HCT116 (cell line): ENCODE measurements around the gene CILP2. TPM values are rescaled to one million over a fixed set of nuclear protein-coding genes. Genes with fewer than 3 reads are reported as not detected.

Experiments
- ATAC-seq: fragments of 200-7000 bp; cut with Tn5 transposase; 2 replicates; pipeline ENCODE4 v1.9.1; 2020; ENCODE audit warnings: mild to moderate bottlenecking, moderate library complexity
- BruUV-seq: library from RNA; stranded (reverse); fragments of 400-500 nt; replicated peaks from 2 replicates; lab custom pipeline; 2021; lab: Mats Ljungman, UMichigan
- CTCF ChIA-PET: fragments of 300-600 bp; sonication (Branson Sonifier 250); formaldehyde crosslinking; loops from one replicate; lab custom pipeline; 2021; ENCODE audit warnings: antibody characterized with exemption; lab: Charles Lee
- POLR2A ChIA-PET: fragments of 300-600, 350-600 bp; sonication (Branson Sonifier 250); formaldehyde crosslinking; loops from one replicate; lab custom pipeline; 2021; ENCODE audit warnings: antibody characterized with exemption; lab: Charles Lee
- RAD21 ChIA-PET, 2 experiments: fragments of 300-600 bp; sonication (Branson Sonifier 250); formaldehyde crosslinking; loops; one replicate each; lab custom pipeline; 2023; ENCODE audit warnings: low total read pairs in 2 of 2; ENCODE audit not compliant: uncharacterized antibody in 2 of 2, unreplicated experiment in 2 of 2, low non-redundant PET in 1 of 2; lab: Charles Lee
- DNase-seq: peaks from one replicate; pipeline ENCODE4 v3.0.0-alpha.2; 2010; ENCODE audit warnings: low read depth, low spot score
- H2AFZ ChIP-seq: fragments of 200-600 bp; shearing (Covaris generic), sonication (generic); 2 replicates; pipeline ENCODE4 v1.6.1; 2017; ENCODE audit warnings: low read depth, mixed run types, mixed read lengths, antibody characterized with exemption, low read length; ENCODE audit not compliant: poor library complexity, severe bottlenecking
- H3K27ac ChIP-seq: 2 replicates; pipeline ENCODE4 v1.5.1; 2012; ENCODE audit warnings: low read depth, low read length
- H3K27me3 ChIP-seq: fragments of 200-600 bp; sonication (generic); 2 replicates; pipeline ENCODE4 v1.6.1; 2016; ENCODE audit warnings: mixed run types, low read length, mixed read lengths; ENCODE audit not compliant: insufficient read depth
- H3K36me3 ChIP-seq, 2 experiments: fragments of 200-500 bp in 1 of 2; fragments of 200-600 bp in 1 of 2; sonication (Bioruptor generic) in 1 of 2; sonication (generic) in 1 of 2; 2 replicates each; pipeline versions ENCODE4 v1.5.1 to v1.6.1; 2014 to 2016; ENCODE audit warnings: low read length in 2 of 2, inconsistent platforms in 1 of 2, mixed read lengths in 1 of 2, mixed run types in 1 of 2; ENCODE audit not compliant: insufficient read depth in 2 of 2, control insufficient read depth in 1 of 2
- H3K4me1 ChIP-seq, 2 experiments: fragments of 200-600 bp in 1 of 2; sonication (generic) in 1 of 2; 2 replicates each; pipeline versions ENCODE4 v1.5.1 to v1.6.1; 2012 to 2017; ENCODE audit warnings: low read length in 2 of 2, inconsistent platforms in 1 of 2, mild to moderate bottlenecking in 1 of 2, mixed read lengths in 1 of 2, mixed run types in 1 of 2, moderate library complexity in 1 of 2; ENCODE audit not compliant: insufficient read depth in 2 of 2, control insufficient read depth in 1 of 2
- H3K4me2 ChIP-seq: fragments of 200-600 bp; sonication (generic); 2 replicates; pipeline ENCODE4 v1.6.1; 2017; ENCODE audit warnings: mixed run types, low read length, mixed read lengths
- H3K4me3 ChIP-seq, 2 experiments: fragments of 200-600 bp in 1 of 2; sonication (generic) in 1 of 2; replicated peaks in 1 of 2; 2 replicates each; pipeline ENCODE4 v1.5.1; 2011 to 2016; ENCODE audit warnings: low read length in 2 of 2, control low read depth in 1 of 2, low read depth in 1 of 2, mild to moderate bottlenecking in 1 of 2, mixed read lengths in 1 of 2, mixed run types in 1 of 2
- H3K79me2 ChIP-seq: fragments of 200-600 bp; sonication (generic); 2 replicates; pipeline ENCODE4 v1.6.1; 2017; ENCODE audit warnings: mild to moderate bottlenecking, mixed run types, low read length, moderate library complexity, mixed read lengths; ENCODE audit not compliant: insufficient read depth
- H3K9ac ChIP-seq: fragments of 200-600 bp; sonication (generic); 2 replicates; pipeline ENCODE4 v1.6.1; 2016; ENCODE audit warnings: low read length, mixed read lengths
- H3K9me2 ChIP-seq: fragments of 200-600 bp; sonication (generic), shearing (Covaris generic); 2 replicates; pipeline ENCODE4 v1.6.1; 2017; ENCODE audit warnings: mixed run types, mild to moderate bottlenecking, moderate library complexity; ENCODE audit not compliant: insufficient read depth
- H3K9me3 ChIP-seq, 2 experiments: fragments of 200-500 bp in 1 of 2; fragments of 200-600 bp in 1 of 2; sonication (Bioruptor generic) in 1 of 2; sonication (generic) in 1 of 2; 2 replicates each; pipeline ENCODE4 v1.6.1; 2014 to 2017; ENCODE audit warnings: low read length in 2 of 2, mixed read lengths in 2 of 2, inconsistent platforms in 1 of 2, low read depth in 1 of 2, mild to moderate bottlenecking in 1 of 2, mixed run types in 1 of 2, moderate library complexity in 1 of 2; ENCODE audit not compliant: control insufficient read depth in 1 of 2, insufficient read depth in 1 of 2
- H4K20me1 ChIP-seq: fragments of 200-600 bp; sonication (generic), shearing (Covaris generic); 2 replicates; pipeline ENCODE4 v1.6.1; 2017; ENCODE audit warnings: mixed run types, mild to moderate bottlenecking, moderate library complexity; ENCODE audit not compliant: insufficient read depth
- ATF3 ChIP-seq: IDR thresholded peaks from 2 replicates; pipeline ENCODE4 v1.6.1; 2012
- CEBPB ChIP-seq: IDR thresholded peaks from 2 replicates; pipeline ENCODE4 v1.6.1; 2012; ENCODE audit warnings: low read depth
- CTCF ChIP-seq, 3 experiments: fragments of 200-600 bp in 1 of 3; sonication (generic) in 1 of 3; IDR thresholded peaks in 2 of 3; conservative IDR thresholded peaks in 1 of 3; 2 replicates each; pipeline ENCODE4 v1.5.1; 2012 to 2017; ENCODE audit warnings: low read depth in 2 of 3, low read length in 2 of 3, antibody characterized with exemption in 1 of 3, borderline replicate concordance in 1 of 3, control low read depth in 1 of 3, mild to moderate bottlenecking in 1 of 3, mixed read lengths in 1 of 3, mixed run types in 1 of 3, moderate library complexity in 1 of 3; ENCODE audit not compliant: insufficient read depth in 1 of 3
- EGR1 ChIP-seq: IDR thresholded peaks from 2 replicates; pipeline ENCODE4 v1.6.1; 2012; ENCODE audit warnings: low read depth
- ELF1 ChIP-seq: IDR thresholded peaks from 2 replicates; pipeline ENCODE4 v1.6.1; 2012; ENCODE audit warnings: low read depth, borderline replicate concordance
- EZH2phosphoT487 ChIP-seq: fragments of 200-600 bp; IDR thresholded peaks from 2 replicates; pipeline ENCODE4 v1.6.1; 2018; ENCODE audit warnings: antibody characterized with exemption, borderline replicate concordance
- JUND ChIP-seq: IDR thresholded peaks from 2 replicates; pipeline ENCODE4 v1.6.1; 2012
- MAX ChIP-seq: IDR thresholded peaks from 2 replicates; pipeline ENCODE4 v1.6.1; 2012
- POLR2A ChIP-seq: IDR thresholded peaks from 2 replicates; pipeline ENCODE4 v1.7.0; 2011; ENCODE audit warnings: borderline replicate concordance; ENCODE audit not compliant: insufficient read depth, insufficient read length; ENCODE audit errors: extremely low read depth
- POLR2AphosphoS5 ChIP-seq: IDR thresholded peaks from 2 replicates; pipeline ENCODE4 v1.6.1; 2011; ENCODE audit warnings: mild to moderate bottlenecking, low read depth, low read length, moderate library complexity
- RAD21 ChIP-seq: IDR thresholded peaks from 2 replicates; pipeline ENCODE4 v1.6.1; 2012; ENCODE audit warnings: low read depth, mild to moderate bottlenecking
- REST ChIP-seq: IDR thresholded peaks from 2 replicates; pipeline ENCODE4 v1.6.1; 2012; ENCODE audit warnings: low read depth
- SP1 ChIP-seq: IDR thresholded peaks from 2 replicates; pipeline ENCODE4 v1.6.1; 2012; ENCODE audit warnings: low read depth
- SRF ChIP-seq: IDR thresholded peaks from 2 replicates; pipeline ENCODE4 v1.6.1; 2012; ENCODE audit warnings: low read depth
- TCF7L2 ChIP-seq: IDR thresholded peaks from 2 replicates; pipeline ENCODE4 v1.7.0; 2011; ENCODE audit warnings: borderline replicate concordance, inconsistent platforms; ENCODE audit not compliant: insufficient read depth, insufficient read length; ENCODE audit errors: extremely low read depth
- YY1 ChIP-seq: IDR thresholded peaks from 2 replicates; pipeline ENCODE4 v1.6.1; 2011; ENCODE audit warnings: low read length, low read depth, moderate library complexity, mild to moderate bottlenecking; ENCODE audit not compliant: insufficient replicate concordance; ENCODE audit errors: extremely low read depth
- ZBTB33 ChIP-seq: IDR thresholded peaks from 2 replicates; pipeline ENCODE4 v1.6.1; 2011; ENCODE audit warnings: mild to moderate bottlenecking, low read length, moderate library complexity; ENCODE audit not compliant: insufficient replicate concordance; ENCODE audit errors: extremely low read depth
- ZFX ChIP-seq: fragments of 450-650 bp; IDR thresholded peaks from 2 replicates; pipeline ENCODE4 v1.6.1; 2017
- ZNF274 ChIP-seq: fragments of 200-500 bp; sonication (Bioruptor generic); IDR thresholded peaks from 2 replicates; pipeline ENCODE4 v1.6.1; 2014; ENCODE audit warnings: mild to moderate bottlenecking, low read depth, low read length, inconsistent platforms
- intact Hi-C: fragments of 100-400 bp; cut with micrococcal nuclease; formaldehyde crosslinking; loops from 2 replicates; pipeline ENCODE4 v1.10.0; 2022
- total RNA-seq: library from RNA; stranded (reverse); gene quantifications from one replicate; pipeline ENCODE4 v1.2.1, GENCODE V29; 2021; ENCODE audit not compliant: unreplicated experiment

Gene CILP2
- total RNA-seq, 1 experiment from 2014 or later: 13.1 TPM

GRCh38 chr19:19575411-19575810 lies 37.3 kb downstream of the CILP2 start:
- RAD21 ChIA-PET: no interaction called here

More at GRCh38 chr19:19575411-19575810, 37.3 kb downstream of the CILP2 start:
- no peak overlapping the region for H3K4me2 ChIP-seq
- H3K4me3 ChIP-seq: no peak overlapping the region
- H2AFZ ChIP-seq: no peak overlapping the region
- intact Hi-C loops: no loop called here
- no peak overlapping the region for H3K27ac ChIP-seq
- H3K9me2 ChIP-seq: no peaks in the 10 kb centered on the region
- H3K9ac ChIP-seq: no peak overlapping the region
- POLR2A ChIA-PET: no interaction called here
- CTCF ChIA-PET: no interaction called here
- H4K20me1 ChIP-seq: no peaks in the 10 kb centered on the region
- no peaks in the 10 kb centered on the region for H3K9me3 ChIP-seq
- TF ChIP-seq REST: no peak
- TF ChIP-seq EGR1: no peak
- no peak for TF ChIP-seq ZFX
- TF ChIP-seq POLR2A: no peak
- no peak for TF ChIP-seq MAX
- TF ChIP-seq YY1: no peak
- TF ChIP-seq ATF3: no peak
- no peak for TF ChIP-seq POLR2AphosphoS5
- no peak for TF ChIP-seq CTCF (IDR thresholded peaks at IDR 0.05 in 2 of 3, conservative IDR thresholded peaks at IDR 0.05 in 1 of 3; ENCODE audit: borderline replicate concordance in 1 of 3, insufficient read depth in 1 of 3, low read depth in 2 of 3, low read length in 2 of 3)
- no peak for TF ChIP-seq EZH2phosphoT487
- TF ChIP-seq ZBTB33: no peak
- TF ChIP-seq SRF: no peak
- TF ChIP-seq ELF1: no peak
- TF ChIP-seq SP1: no peak
- TF ChIP-seq JUND: no peak
- no peak for TF ChIP-seq CEBPB
- no peak for TF ChIP-seq TCF7L2
- no peak for TF ChIP-seq ZNF274
- TF ChIP-seq RAD21: no peak
- peaks cover 0 to 2% of the 10 kb centered on the region in 2 experiments; a peak in 2 of 4 replicates for H3K36me3 ChIP-seq
- ATAC-seq: no peak
- H3K27me3 ChIP-seq: no peaks in the 10 kb centered on the region
- no peak for DNase-seq
- no TSS peak for BruUV-seq
- H3K79me2 ChIP-seq: no peaks in the 10 kb centered on the region
- peaks cover 7 to 23% of the 10 kb centered on the region in 2 experiments; a peak in 3 of 4 replicates for H3K4me1 ChIP-seq
